ENCODE data around the gene MAK.
"Not testable (repeated sequence)": the region's sequence is repeated elsewhere in the genome, so short reads cannot be mapped to it uniquely, and the experiment has no call there.

MAK gene

DNA sequence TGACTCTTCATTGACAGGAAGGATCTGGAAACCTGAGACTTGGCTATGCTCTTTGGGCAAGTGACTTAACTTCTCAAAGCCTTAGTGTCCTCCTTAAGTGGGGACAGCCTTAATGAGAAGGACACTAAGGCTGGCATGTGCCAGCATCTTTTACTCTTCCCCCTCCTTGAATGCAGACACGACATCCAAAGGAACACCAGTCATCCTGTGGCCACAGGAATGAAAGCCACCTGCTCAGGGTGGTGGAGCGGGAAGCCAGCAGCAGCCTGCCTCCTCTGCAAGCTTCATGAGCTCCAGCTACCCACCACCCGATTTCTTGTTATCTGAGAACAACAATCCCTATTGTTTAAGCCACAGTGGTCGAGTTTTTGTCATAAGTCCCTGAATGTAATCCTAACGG, 46.2 kb downstream of the MAK start:
- DNase-seq (ENCODE audit: extremely low read depth in 1 of 2, low read depth in 1 of 2), result no peak

DNA sequence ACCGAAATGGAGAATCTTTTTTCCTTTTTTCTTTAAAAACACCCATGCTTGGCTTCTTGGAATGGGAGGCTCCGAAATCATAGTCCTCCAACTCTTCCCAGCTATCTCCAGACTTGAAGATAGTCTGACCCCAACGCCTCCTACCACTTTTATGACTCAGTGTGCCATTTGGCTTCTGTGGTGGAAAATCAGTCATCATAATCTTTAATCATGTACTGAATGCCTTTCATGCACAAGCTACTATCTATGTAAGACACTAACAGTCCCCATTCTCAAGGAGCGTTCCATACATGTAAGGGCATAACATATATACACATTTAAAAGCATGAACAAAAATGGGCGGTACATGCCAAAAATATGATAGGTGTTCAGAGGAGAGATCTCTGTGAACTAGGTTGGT, 46.7 kb downstream of the MAK start:
- DNase-seq (ENCODE audit: extremely low read depth in 1 of 2, low read depth in 1 of 2), result no peak

DNA sequence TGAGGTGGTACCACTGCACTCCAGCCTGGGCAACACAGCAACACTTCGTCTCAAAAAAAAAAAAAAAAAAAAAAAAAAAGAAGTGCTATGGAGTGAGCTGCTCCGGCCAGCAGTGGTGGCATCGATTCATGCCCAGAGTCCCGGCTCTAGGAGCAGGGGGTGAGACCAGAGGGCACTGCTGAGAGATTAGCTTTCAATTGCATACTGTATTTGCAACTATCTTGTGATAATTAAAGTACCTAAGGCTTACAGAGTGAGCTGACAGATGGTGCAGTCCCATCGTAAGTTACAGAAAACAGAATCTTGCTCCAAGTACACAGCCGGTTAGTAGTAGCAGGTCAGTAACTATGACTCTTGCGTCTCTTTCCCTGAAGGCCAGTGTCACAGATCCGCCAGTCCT, 59.3 kb downstream of the MAK start:
- no peak for DNase-seq (ENCODE audit: extremely low read depth in 1 of 2, low read depth in 1 of 2)

DNA sequence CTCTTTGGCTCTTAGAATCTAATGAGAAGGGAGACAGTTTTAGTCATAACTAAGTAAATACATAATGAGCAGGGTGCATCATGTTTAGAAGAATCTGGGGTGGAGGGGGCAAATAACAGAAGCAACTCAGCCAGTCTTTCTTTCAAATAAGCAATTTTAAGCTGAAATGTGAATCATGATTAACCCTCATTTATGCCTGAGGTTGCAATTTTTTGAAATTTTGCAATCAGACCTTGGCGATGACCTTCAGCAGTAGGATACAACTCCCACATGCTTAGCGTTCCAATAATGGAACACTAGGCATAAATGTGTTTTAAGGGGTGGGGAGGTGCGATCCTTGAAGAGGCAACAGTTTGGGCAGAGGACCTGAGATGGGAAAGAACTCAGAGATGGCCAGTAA, 60.1 kb downstream of the MAK start:
- no peak for DNase-seq (ENCODE audit: extremely low read depth in 1 of 2, low read depth in 1 of 2)

DNA sequence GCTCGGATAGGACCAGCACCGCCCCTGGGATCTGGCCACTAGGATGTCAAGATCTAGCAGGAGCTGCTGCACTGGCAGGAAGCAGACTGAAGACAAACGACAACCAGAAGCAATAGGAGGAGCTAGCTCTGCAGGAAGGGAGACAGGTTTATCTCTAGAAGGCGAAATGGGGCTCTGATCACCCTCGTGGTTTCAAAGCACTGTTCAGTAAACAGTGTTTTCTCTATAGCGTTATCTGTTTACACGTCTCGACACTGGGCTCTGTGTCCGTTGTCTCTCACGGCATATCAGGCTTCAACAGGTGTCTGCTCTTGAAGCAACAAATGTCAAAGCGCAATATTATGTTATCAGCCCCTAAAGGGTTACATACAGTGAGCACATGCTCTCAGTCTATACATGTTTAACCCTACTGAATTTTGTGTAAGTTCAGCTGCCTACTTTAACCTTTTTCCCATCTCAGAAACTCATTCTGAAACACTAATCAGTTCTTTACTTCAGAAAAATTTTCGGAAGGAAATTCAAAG, 66.9 kb downstream of the MAK start:
- DNase-seq (ENCODE audit: extremely low read depth in 1 of 2, low read depth in 1 of 2), result no peak

DNA sequence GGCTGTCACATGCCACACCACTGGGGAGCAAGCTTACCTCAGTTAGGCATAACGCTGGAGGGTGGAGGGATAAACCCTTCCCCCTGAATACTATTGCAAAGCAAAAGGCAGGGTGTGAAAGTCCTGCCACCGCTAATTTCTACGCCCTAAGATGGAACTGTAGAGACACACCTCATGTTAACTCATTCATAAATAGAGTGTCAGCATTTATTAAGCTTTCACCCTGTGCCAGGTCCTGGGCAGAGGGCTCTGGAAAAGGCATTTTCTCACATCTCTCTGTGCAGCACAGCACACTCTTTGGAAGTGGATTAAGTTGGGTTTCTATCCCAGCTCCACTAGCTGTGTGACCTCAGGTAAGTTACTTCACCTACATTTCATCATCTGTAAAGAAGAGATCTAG, 68.9 kb downstream of the MAK start:
- DNase-seq (ENCODE audit: extremely low read depth in 1 of 2, low read depth in 1 of 2), result no peak

DNA sequence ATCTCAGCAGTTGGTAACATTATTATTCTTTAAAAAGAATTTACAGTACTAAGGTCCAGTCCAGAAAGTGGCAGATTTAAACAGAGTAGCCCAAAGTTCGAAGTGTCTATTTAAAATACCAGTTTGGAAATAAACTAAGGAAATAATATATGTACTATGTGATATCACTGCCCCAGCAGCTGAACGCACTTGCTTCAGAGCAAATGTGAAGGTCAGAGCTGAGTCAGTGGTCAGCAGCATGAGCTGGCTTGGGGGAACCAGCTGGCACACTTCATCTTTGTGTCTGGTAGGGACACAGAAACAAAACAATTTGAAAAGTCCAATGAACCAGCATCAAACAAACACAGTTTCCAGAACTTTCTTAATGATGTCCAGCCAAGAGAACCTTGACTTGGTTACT, 75.3 kb downstream of the MAK start:
- DNase-seq (ENCODE audit: extremely low read depth in 1 of 2, low read depth in 1 of 2), result no peak

DNA sequence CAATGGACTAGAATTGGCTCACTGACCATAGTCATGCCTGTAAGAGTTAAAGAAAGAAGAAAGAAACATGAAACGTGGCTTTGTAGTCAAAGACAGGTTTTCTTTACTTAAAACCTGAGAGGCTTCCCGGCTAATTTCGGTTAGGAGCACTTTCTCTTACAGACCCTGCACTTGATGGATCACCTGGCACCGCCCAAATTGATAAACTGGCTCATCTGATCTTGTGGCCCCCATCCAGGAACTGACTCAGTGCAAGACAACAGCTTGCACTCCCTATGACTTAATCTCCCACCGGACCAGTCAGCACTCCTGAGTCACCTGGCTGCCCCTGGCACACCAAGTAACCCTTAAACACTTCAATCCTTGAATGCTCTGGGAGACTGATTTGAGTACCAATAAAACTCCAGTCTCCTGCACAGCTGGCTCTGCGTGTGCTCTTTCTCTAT, 78.4 kb downstream of the MAK start:
- no peak for DNase-seq (ENCODE audit: extremely low read depth in 1 of 2, low read depth in 1 of 2)

DNA sequence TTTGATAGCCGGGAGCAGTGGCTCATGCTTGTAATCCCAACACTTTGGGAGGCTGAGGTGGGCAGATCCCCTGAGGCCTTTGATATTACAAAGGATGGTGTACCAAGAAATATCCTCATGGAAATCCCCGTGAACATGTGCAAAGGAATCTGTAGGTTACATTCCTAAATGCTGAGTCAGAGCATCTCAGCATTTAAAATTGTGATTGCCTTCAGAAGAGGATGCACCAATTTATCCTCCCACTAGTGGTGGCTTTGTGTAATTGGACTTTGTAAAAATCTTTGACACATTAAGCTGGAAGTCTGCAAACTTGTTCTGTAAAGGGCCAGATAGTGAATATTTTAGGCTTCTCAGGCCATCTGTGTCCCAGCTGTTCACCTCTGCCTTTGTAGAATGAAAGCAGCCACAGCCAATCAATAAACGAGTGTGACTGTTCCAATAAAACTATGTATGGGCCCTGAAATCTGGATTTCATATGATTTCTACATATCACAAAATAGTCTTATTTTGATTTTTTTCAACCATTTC, 79.0 kb downstream of the MAK start:
- DNase-seq (ENCODE audit: extremely low read depth in 1 of 2, low read depth in 1 of 2), result no peak

DNA sequence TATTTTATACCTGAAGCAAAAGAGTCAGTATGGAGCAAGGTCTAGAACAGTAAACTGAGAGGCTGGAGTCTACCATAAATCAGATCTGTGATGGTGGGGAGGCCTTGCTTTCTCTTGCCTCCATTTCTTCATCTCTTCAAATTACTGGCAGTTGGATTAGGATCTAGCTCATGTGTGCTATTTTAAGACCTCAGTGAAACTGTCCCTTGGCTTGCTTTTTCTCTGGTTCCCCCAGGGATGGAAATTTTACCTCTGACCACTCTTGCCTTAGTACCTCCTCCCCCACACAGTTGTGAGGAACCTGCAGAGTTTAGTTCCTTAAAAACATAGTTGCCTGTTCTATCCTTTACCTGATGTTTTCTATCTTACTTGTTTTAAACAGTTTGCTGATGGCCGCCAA, 82.3 kb downstream of the MAK start:
- no peak for DNase-seq (ENCODE audit: extremely low read depth in 1 of 2, low read depth in 1 of 2)

DNA sequence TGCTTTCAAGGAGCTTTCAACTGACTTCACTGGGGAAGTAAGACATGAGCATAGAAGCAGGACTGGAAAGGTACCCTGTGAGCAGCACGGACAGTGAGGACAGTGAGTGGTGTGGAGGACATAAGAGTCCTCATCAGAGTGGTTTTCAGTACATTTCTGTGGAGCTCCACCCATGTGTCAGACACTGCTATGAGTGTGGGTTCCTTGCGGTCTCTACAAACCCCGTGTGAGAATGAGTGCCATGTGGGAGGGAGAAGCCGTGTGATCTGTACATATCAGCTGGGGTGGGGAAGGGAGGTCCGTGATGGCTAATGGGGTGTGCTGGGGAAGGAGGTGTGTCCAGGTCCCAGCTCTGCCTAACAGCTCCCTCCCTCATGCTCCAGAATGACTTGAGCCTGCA, 86.6 kb downstream of the MAK start:
- DNase-seq (ENCODE audit: extremely low read depth in 1 of 2, low read depth in 1 of 2), result not testable (repeated sequence)

DNA sequence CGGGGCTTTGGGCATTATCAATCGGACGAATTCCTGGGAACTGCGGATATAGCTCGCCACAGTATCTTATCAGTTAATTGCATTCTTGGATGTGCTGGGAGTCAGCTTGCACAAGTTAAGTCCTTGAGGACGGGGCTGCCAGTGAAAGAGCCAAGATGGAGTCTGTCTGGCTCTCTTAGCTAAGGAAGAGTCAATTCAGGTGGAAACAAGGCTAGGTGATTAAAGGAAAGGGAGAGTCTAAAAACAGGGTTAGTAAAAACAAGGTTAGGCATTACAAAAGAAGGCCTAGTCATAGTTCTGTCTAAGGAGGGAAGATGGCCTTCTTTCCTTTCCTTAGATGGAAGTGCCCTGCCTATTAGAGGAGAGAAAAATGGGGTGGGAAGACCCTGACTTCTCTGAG, 87.8 kb downstream of the MAK start:
- not testable (repeated sequence) for DNase-seq (ENCODE audit: extremely low read depth in 1 of 2, low read depth in 1 of 2)

DNA sequence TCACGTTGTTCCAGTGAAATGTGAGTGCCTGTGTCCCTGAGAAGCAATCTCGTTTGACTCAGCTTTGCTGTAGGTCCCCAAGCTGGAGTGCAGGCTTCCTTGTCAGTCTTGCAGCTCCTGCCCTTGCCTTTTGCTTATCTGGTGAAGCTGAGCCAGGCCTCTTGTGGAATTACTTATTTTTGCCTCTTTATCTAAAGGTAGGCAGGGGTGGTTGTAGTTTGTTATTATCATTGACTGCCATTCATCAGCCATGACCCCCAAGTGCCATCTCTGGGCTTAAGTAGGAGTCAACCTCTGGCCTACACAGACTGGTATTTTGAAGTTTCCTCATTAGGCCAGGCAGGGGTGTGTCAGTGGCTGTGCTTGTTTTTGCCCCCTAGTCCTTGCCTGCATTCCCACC, 88.6 kb downstream of the MAK start:
- DNase-seq (ENCODE audit: extremely low read depth in 1 of 2, low read depth in 1 of 2), result no peak

DNA sequence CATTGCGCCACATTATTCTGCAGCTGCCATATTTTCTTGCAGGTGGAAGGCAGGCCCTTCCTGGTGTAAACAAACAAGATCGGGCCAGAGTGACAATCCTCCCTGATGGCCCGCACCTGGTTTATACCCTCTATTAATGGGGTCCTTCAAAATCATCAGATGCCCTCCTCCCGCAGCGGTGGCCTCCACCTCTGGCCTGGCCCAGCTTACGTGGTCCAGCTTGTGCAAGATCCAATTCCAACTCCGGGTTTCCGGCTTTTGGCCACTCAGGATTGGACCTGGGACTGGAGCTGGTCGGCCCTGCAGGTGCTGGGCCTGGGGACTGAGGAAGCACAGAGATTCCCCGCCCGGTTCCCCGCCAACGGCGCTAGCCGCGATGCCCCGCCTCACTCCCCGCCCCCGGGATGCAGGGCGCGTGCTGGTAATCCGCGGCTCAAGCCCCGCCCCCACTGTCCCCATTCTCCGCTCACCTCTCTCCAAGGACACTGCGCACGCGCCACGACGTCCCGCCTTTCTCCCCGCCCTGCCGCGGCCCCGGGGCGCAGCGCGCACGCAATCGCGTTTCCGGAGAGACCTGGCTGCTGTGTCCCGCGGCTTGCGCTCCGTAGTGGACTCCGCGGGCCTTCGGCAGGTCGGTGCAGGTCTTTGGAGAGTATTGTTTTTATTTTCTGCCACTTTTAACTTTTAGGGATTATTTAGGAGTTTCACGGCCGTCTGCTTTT, 90.9 kb downstream of the MAK start, which contains the start of gene TMEM14B:
TSS of gene TMEM14B (plus strand) at position 555 of the 722 bp plus-strand sequence. CDS start 1,441 bp downstream, outside the sequence.
- peak; percentile 98 to 100 for DNase-seq (ENCODE audit: extremely low read depth in 1 of 2, low read depth in 1 of 2)

DNA sequence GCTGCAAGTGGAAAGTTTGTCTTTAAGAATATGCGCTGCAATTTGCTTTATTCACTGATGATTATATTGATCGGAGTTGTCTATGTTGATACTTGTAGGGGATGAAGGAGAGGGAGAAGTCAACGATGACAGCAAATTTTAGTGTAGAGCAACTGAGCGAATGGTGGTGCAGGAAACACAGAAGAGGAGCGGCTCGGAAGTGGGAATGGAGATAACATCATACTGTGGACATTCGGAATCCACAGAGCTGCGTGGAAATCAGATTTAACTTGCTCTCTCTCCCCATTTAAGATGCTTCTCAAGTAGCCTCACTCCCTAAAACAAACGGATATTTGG, 91.5 kb downstream of the MAK start:
- no peak for DNase-seq (ENCODE audit: extremely low read depth in 1 of 2, low read depth in 1 of 2)

DNA sequence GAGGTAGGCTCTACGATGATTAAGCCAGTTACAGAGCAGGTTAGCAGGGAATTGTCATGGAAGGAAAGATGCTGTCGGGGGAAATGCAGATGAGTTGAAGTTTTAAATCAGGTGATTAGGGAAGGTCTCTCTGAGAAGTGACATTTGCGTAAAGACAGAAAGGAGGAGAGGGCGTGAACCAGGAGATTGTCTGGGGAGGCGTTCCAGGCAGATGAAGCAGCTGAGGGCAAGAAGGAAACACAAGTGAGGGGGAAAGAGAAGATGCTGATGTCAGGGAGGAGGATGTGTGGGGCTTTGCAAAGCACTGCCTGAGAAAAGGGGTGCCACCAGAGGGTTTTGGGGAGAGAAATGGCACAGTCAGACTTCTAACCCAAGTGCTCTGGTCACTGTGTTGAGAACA, 93.2 kb downstream of the MAK start:
- no peak for DNase-seq (ENCODE audit: extremely low read depth in 1 of 2, low read depth in 1 of 2)

DNA sequence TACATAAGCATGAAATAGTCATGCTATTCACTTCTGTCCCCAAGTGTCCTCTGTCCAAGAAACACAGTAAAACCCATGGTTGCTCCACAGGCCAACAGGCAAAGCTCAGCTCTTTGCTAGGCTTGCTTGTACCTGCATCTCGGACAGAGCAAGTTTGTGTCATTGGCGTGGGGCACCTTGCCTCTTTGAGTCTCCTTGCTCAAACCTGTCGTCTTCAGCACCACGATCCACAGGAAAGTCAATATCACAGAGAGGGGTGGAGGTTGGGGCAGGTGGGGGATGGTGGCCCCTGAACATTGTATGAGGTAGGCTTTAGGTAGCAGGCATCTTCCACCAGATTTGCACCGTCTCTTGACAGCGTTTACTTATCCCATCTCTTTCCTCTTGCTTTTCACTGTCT, 94.8 kb downstream of the MAK start:
- no peak for DNase-seq (ENCODE audit: extremely low read depth in 1 of 2, low read depth in 1 of 2)

DNA sequence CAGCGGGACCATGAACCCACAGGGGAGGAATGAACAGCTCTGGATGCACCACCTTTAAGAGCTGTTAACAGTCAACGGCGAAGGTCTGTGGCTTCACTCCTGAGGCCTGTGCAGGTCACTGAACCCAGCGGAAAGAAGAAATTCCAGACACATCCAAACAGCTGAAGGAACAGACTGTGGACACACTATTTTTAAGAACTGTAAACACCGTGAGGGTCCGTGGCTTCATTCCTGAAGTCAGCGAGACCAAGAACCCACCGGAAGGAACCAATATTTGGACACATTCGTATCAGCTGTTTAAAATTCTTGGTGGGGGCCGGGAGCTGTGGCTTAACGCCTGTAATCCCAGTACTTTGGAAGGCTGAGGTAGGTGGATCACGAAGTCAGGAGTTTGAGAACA, 96.1 kb downstream of the MAK start:
- no peak for DNase-seq (ENCODE audit: extremely low read depth in 1 of 2, low read depth in 1 of 2)

DNA sequence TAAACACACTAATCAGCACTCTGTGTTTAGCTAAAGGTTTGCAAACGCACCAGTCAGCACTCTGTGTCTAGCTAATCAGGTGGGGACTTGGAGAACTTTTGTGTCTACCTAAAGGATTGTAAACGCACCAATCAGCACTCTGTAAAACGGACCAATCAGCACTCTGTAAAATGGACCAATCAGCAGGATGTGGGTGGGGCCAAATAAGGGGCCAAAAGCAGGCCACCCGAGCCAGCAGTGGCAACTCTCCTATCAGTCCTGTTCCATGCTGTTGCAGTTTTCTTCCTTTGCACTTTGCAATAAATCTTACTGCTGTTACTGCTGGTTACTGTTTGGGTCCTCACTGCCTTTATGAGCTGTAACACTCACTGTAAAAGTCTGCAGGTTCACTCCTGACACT, 96.7 kb downstream of the MAK start:
- DNase-seq (ENCODE audit: extremely low read depth in 1 of 2, low read depth in 1 of 2), result not testable (repeated sequence)

DNA sequence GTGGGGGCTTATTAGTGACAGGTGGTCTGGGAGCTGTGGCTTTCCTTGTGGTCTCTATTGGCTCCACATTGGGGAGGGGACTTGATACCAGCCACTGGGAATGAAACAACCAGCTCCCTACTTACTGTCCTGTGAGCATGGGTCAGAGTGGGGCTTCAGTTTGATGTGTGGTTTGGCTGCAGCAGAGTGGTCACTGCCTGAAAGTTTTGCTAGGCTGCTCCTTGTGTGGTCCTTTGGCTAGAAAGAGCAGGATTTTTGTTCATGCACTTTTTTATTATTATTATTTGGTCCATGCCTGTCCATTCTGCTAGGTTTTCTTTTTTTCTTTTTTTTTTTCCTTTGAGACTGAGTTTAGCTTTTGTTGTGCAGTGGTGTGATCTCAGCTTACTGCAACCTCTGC, 98.3 kb downstream of the MAK start:
- no peak for DNase-seq (ENCODE audit: extremely low read depth in 1 of 2, low read depth in 1 of 2)

DNA sequence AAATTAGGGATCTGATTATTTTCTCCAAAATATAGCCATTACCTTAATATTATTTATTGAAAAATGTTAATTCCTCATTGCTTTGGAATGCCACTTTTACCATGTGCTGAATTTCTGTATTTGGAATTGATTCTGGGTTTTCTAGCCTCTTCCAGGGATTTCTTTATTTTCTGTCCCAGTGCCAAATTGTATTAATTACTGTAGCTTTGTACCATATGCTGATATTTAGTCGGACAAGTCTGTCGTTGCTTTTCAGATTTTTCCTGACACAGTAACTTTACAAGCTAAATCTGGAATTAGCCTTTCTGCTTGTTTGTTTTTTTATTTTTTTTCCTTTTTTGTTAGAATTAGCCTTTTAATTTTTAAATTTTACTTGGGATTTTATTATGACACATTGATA, 101.6 kb downstream of the MAK start:
- no peak for DNase-seq (ENCODE audit: extremely low read depth in 1 of 2, low read depth in 1 of 2)

DNA sequence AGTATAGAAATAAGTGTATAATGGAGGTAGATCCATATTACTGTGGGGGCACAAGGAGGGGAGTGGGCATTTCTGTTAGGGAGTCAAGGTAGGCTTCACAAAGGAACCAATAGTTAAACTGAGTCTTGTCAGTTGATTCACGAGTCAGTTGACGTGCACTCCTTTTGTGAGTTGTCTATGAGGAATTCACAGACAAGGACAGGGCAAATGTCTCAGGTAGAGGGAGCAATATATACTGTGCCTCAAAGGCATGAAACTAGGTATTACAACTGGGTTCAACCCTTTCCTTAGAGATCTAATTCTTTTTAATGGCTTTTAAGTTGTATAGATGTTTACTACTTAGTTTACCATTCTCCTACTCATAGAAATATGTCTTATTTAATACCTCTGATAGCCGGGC, 104.5 kb downstream of the MAK start:
- no peak for DNase-seq (ENCODE audit: extremely low read depth in 1 of 2, low read depth in 1 of 2)
